ENCODE results near the gene UBE3C.
"Not testable (repeated sequence)": the region's sequence is repeated elsewhere in the genome, so short reads cannot be mapped to it uniquely, and the experiment has no call there.

Gene UBE3C

DNA sequence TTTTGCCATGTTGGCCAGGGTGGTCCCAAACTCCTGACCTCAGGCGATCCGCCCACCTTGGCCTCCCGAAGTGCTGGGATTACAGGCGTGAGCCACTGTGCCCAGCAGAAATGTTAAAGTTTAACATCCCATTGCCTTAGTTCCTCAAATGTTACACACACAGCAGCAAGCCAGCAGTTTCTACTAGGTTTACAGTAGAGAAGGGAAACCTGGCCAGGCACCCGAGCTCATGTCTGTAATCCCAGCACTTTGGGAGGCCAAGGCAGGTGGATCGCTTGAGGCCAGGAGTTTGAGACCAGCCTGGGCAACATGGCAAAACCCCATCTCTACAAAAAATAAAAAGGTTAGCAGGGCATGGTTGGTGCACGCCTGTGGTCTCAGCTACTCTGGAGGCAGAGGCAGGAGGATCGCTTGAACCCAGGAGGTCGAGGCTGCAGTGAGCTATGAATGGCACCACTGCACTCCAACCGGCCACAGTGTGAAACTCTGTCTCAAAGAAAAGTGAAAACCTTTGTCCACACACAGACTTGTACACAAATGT, 135.4 kb downstream of the UBE3C start:
- DNase-seq: not testable (repeated sequence)

- DNase-seq: no peak
Measured at GRCh38 chr7:157274991-157275427, 136.3 kb downstream of the UBE3C start.

- no peak for DNase-seq
Measured at GRCh38 chr7:157276091-157276561, 137.4 kb downstream of the UBE3C start.

DNA sequence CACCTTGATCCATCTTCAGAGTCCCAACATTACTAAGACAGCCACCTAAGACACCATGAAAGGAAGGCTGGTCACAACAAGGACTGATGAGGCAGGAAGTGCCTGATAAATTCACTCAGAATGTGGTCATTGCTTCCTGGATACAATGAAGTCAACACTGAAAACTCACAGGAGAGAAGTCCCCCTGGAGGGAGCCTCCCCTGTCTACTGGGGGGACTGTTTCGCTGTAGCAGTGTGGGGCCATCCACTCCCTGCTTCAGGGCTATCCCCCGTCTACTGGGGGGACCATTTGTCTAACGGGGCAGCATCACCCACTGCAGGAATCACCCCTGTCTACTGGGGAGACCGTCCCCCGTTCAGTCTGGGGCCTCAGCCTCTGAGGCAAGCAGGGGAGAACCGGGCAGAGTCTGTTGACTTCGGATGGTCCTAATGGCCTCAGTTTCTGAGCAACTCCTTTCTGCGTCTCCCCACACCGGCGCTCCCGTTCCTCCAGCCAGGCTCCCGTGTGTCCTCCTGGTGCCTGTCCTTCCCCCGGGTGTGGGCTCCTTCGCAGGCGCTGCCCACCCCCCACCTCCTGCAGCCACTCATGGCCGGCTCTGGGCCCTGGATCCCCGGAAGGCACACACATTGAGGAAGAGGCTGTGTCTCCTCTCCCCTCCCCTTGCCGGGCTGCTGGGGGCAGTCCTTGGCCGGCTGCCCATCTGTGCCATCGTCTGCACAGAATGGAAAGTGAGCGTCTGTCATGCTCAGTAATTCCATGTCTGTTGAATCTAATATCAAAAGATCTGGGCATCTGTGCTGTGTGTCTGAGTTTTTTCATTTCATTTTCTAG, 138.2 kb downstream of the UBE3C start:
- DNase-seq: no peak

GRCh38 chr7:157277568-157277967, 138.8 kb downstream of the UBE3C start:
- DNase-seq: not testable (repeated sequence)

DNA sequence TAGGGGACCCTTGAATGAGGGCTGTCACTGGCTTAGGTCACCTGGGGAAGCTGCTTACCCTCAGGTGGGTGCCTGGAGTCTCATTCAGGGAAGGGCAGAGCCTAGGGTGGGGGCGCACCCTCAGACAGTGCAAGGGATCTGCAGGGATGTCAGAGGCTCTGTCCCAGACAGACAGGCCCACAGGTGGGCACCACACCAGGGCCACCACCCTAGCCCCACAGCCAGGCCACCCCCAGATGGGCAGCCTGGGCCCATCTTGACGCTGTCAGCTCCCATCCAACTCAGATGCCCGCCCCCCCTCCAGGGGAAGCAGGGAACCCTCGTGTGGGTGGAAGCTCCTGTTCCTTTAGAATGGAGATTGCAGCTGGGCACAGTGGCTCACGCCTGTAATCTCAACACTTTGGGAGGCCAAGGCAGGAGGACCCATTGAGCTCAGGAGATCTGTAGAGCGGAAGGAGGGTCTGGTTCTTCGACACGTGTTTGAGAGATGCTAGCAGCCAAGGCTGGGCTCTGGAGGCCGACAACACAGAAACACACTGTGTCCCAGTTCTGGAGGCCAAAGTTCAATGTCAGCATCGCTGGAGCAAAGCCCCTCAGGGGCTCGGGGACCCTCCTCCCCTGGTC, 139.6 kb downstream of the UBE3C start:
- no peak for DNase-seq

GRCh38 chr7:157278791-157279724, 140.3 kb downstream of the UBE3C start:
- no peak for DNase-seq

DNA sequence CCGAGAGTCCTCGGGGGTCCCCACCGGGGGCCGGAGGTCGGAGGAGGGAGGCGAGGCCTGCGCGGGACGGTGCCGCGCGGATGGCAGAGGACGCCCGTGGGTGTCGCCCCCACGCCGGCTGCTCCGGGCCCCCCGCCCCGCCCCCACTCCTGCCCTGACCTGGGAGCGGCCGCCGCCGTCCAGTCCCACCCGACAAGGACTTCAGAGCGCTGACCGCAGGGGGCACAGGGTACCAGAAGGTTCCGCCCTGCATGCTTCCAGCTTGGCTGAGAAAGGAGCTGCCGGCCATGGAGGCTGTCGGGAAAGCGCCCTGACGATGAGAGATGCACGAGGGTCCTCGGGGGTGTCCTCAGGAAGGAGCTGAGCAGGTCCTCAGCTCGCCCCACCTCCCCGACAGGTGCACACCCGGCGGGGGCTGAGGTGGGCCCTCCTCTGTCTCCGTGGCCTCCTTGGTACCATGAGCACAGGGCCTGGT, 141.1 kb downstream of the UBE3C start:
- DNase-seq: no peak

DNA sequence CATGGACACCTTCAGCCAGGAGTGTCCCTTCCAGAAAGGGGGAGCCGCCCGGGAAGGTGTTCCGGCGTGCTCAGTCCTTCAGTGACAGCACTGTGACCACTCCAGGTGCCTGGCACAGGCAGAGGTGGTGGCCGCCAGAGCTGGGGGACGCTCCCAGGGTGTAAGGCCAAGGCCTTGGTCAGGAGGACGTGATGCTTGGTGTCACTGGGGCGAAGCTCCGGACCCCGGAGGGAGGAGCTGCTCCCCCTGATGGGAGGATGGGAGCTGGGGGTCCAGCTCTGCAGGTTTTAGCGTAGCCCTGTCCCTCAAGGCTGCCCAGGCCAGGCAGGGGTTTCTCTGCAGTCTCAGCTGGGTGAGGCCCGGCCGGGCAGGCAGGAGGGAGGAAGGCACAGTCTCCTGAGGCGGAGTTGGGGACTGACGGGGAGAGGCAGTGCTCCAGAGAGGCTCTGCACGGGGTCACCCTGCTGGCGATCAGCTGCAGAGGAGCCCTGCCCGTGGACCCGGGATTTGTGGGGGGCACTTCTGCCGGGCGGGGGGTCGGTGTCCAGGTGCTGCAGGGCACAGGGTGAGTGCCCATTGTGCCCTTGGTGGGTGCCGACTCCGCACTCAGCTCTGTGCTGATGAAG, 141.6 kb downstream of the UBE3C start:
- DNase-seq: no peak

- no peak for DNase-seq
Measured at GRCh38 chr7:157281221-157281998, 142.7 kb downstream of the UBE3C start.

DNA sequence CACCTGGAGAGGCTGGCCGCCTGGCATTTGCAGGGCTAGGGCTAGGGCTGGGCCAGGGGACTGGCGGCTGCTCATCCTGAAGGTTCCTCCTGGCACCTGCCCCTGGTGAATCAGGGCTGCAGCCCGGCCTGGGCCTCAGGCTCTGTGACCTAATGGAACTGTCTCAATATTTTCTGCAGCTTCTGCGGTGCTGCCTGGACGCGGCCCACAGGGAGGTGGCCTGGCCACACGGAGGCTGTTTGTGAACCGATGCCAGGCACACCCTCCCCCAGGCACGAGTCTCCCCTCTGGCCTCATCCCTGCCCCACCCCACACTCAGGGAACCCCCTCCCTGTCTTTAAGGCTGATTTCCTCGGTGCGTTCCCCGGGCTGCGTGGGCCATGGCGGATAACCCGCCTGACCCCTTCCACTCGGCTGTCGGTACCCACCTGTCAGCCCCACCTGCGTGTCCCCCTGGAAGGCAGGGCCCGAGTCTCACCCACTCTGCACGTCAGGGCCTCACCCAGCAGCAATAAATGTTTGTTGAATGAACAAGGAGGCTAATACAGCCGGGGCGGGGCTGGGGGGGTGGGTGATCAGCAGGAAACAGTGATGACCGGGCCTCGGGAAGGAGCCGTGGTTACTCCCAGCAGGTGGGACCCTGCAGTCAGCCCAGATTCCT, 143.5 kb downstream of the UBE3C start:
- no peak for DNase-seq

DNA sequence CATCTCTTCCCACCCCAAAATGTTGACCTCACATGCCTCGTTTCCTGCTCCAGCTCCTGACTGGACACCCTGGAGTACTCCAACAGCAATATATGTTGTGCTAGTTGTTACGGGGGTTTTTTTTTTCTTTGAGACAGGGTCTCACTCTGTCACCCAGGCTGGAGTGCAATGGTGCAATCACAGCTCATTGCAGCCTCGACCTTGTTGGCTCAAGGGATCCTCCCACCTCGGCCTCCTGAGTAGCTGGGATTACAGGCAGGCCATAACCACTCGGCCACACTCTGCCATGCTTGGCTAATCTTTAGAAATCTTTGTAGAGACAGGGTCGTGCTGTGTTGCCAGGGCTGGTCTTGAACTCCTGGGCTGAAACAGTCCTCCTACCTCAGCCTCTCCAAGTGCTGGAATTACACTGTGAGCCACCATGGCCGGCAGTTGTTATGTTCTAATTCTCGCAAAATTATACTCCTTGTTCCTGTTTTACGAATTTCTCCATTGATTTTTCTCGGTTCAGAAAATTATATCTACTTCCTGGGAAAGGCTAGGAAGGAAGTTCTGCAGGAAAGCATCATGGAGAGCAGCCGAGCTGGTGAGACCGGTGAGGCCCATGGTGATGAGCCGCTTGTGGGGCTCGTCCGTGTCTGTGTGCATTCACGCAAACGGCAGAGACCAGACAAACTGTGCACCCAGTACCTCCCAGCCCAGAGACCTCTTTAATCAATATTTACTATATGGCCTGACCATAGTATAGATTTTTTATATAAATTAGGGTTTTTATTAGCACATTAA, 145.7 kb downstream of the UBE3C start:
- DNase-seq: no peak

DNA sequence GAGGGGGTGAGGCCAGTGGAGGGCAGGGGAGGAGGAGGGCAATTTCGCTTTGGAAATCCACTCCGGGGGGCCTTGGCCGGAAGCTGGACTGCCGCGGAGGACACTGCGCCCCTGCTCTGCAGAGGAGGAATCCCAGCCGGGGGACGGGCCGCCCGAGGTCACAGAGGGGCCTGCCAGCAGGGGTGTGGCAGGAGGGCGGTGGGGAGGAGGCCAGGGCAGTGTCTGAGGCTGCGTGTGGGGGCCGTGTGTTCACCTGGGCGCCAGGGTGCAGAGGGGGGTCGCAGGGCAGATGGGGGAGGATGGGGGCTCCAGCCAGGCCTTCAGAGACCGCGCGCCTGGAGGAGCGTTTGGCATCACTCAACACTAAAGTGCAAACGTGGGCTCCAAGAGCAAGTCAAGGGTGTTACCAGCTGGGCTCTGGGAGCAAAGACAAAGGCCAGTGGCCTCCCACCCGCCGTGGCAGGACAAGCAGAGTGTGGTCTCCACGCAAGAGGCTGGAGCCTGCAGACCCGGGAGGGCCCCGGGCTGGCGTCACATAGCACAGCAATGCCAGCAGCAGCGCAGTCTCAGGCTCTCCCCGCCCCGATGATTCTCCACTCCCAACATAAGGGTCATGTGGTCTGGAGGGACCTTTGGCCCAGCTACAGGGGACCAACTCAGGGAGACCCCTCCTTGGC, 152.8 kb downstream of the UBE3C start:
- DNase-seq: no peak

DNA sequence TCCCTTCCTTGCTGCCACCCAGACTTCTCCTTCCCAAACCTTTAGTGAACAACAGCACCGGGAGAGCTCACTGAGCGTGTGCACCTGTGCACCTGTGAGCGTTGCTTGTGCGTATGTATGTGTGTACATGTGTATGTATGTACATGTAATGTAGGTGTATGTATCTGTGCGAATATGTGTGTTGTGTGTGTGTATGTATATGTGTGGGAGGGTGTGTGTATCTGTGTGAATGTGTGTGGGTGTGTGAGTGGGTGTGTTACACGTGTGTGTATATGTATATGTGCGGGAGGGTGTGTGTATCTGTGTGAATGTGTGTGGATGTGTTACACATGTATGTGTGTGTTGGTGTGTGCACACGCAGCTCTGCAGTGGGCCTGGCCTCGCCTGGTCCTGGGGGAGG, 153.5 kb downstream of the UBE3C start:
- DNase-seq: no peak

GRCh38 chr7:157292770-157293412, 154.2 kb downstream of the UBE3C start:
- no peak for DNase-seq

GRCh38 chr7:157293413-157293788, 154.7 kb downstream of the UBE3C start:
- no peak for DNase-seq

- no peak for DNase-seq
Measured at GRCh38 chr7:157294773-157295172, 156.0 kb downstream of the UBE3C start.

DNA sequence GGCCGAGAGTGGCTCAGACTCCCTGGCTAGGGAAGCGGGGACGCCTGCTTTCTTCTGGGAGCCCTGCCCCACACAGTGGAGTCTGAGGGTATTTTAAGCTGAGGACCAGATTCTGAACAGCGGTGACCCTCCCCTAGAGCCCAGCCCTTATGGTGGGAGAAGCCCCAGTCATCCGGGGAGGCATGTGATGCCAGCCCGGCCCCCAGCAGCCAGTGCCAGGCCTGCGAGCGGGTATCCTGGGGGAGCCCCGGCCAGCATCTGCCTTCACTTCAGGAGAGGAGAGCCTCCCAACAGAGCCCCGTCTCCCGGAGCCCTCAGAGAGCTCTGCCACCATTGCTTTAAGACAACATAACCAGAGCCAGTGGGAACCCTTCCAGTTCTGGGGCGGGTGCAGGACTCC, 156.6 kb downstream of the UBE3C start:
- DNase-seq: no peak

GRCh38 chr7:157297185-157297584, 158.5 kb downstream of the UBE3C start:
- DNase-seq: no peak

Measured in stimulated activated CD4-positive, alpha-beta T cell treated with anti-CD3 and anti-CD28 coated beads, Interleukin-4, amount 100 ng/mL, for 24 hours (primary cell).